ENCODE results near the gene AGRN.

Gene AGRN

DNA sequence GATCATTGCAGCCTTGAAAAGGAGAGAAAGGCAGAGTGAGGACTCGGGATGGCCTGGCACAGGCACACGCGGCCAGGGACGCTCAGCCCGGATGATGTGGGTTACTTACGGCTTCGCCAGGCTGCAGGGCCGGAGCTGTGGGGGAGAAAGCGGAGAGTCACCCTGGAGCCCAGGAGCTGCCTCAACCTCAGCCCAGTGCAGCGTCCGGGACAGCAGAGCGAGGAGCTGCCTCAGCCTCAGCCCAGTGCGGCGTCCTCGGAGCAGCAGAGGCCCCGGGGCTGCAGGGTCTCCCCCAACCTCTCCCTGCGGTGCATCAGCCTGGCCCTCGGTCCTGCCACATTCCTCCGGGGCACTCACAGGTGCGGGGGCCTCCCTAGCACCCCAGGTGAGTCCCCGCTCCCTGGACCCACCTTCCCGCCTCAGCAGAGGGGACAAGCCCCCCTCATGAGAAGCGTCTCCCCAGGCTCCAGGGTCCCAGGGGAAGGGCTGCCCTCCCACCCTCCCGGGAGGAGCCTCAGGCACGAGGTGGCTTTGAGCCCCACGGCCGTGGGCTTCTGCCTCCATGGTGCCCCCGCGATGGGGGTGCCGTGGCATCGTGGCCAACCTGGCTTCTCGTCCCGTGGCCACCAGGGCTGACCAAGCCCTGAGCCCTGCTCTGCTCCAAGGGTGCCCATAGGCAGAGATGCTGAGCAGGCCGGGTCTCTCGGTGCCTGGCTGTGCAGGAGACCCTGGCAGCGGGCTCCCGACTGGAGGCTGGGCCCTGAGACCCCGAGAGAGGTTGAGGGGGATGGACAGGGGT, 64.7 kb downstream of the AGRN start:
- no peak for ATAC-seq
- no peak for TF ChIP-seq ZC3H10 (CRISPR knock-in tag; IDR thresholded peaks at IDR 0.05)
- TF ChIP-seq, protein P1, sequence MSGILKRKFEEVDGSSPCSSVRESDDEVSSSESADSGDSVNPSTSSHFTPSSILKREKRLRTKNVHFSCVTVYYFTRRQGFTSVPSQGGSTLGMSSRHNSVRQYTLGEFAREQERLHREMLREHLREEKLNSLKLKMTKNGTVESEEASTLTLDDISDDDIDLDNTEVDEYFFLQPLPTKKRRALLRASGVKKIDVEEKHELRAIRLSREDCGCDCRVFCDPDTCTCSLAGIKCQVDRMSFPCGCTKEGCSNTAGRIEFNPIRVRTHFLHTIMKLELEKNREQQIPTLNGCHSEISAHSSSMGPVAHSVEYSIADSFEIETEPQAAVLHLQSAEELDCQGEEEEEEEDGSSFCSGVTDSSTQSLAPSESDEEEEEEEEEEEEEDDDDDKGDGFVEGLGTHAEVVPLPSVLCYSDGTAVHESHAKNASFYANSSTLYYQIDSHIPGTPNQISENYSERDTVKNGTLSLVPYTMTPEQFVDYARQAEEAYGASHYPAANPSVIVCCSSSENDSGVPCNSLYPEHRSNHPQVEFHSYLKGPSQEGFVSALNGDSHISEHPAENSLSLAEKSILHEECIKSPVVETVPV (CRISPR knock-in tag; IDR thresholded peaks at IDR 0.05), result no peak
- no peak for TF ChIP-seq OSR1 (CRISPR knock-in tag; IDR thresholded peaks at IDR 0.05)
- no peak for TF ChIP-seq ESRRG (CRISPR knock-in tag; IDR thresholded peaks at IDR 0.05)
- TF ChIP-seq GLIS3 (CRISPR knock-in tag; IDR thresholded peaks at IDR 0.05), result no peak
- no peak for TF ChIP-seq ZNF565 (CRISPR knock-in tag; conservative IDR thresholded peaks at IDR 0.05; ENCODE audit: low read depth)
- TF ChIP-seq ZNF8 (CRISPR knock-in tag; IDR thresholded peaks at IDR 0.05), result no peak

- ATAC-seq, result no peak
- TF ChIP-seq ZNF565 (CRISPR knock-in tag; conservative IDR thresholded peaks at IDR 0.05; ENCODE audit: low read depth), result no peak
- no peak for TF ChIP-seq CSDC2 (CRISPR knock-in tag; IDR thresholded peaks at IDR 0.05)
- TF ChIP-seq ZC3H10 (CRISPR knock-in tag; IDR thresholded peaks at IDR 0.05), result no peak
- TF ChIP-seq ISL1 (CRISPR knock-in tag; IDR thresholded peaks at IDR 0.05), result no peak
- TF ChIP-seq, protein P2, sequence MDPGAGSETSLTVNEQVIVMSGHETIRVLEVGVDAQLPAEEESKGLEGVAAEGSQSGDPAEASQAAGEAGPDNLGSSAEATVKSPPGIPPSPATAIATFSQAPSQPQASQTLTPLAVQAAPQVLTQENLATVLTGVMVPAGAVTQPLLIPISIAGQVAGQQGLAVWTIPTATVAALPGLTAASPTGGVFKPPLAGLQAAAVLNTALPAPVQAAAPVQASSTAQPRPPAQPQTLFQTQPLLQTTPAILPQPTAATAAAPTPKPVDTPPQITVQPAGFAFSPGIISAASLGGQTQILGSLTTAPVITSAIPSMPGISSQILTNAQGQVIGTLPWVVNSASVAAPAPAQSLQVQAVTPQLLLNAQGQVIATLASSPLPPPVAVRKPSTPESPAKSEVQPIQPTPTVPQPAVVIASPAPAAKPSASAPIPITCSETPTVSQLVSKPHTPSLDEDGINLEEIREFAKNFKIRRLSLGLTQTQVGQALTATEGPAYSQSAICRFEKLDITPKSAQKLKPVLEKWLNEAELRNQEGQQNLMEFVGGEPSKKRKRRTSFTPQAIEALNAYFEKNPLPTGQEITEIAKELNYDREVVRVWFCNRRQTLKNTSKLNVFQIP (CRISPR knock-in tag; IDR thresholded peaks at IDR 0.05; ENCODE audit: borderline replicate concordance, low read depth), result no peak
- TF ChIP-seq GLIS3 (CRISPR knock-in tag; IDR thresholded peaks at IDR 0.05), result no peak
Measured at GRCh38 chr1:1085171-1085841, 65.4 kb downstream of the AGRN start.

DNA sequence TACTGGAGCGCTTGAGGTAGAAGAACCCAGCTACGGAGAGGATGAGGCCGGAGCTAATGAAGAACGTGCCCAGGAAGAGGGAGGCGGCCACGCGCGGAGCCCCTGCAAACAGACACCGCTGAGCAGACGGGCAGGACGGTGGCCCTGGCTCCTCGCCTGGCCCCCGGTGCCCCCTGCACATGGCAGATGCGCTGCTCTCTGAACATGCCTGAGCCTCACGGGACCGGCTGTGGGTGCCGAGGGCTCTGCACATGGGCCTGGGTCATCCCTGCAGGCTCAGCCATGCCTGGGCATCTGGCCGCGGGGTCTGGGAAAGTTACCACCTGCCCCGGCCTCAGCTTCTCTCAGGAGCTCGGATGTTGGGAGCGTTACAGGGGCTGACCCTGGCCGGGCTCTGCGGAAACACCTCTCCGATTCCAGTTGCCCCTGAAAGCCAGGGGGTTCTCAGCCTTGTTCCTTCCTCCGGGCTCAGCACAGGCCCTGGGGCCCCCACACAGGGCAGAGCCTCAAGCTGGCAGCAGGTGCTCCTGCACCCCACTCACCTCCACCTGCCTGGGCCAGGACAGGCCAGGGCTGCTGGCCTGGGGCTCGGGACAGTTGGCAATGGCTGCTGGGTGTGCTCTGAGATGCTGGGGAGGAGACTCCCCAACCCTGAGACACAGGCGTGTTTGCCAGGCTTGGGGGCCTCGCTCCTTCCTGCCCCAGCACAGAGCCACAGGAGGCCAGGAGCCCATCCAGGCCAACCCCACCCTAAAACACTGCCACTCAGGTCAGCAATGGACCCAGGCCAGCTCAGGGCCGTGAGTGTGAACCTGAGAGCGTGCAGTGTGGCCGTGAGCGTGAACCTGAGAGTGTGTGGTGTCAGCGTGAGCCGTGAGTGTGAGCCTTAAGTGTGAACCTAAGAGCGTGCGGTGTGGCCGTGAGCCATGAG, 66.3 kb downstream of the AGRN start:
- TF ChIP-seq ZNF8 (CRISPR knock-in tag; IDR thresholded peaks at IDR 0.05) (no peak), ISL1 (CRISPR knock-in tag; IDR thresholded peaks at IDR 0.05) (no peak), TCF4 (CRISPR knock-in tag; IDR thresholded peaks at IDR 0.05; ENCODE audit: borderline replicate concordance) (no peak), ZC3H10 (CRISPR knock-in tag; IDR thresholded peaks at IDR 0.05) (no peak), BACH2 (CRISPR knock-in tag; IDR thresholded peaks at IDR 0.05; ENCODE audit: borderline replicate concordance) (no peak), ESRRG (CRISPR knock-in tag; IDR thresholded peaks at IDR 0.05) (no peak), CSDC2 (CRISPR knock-in tag; IDR thresholded peaks at IDR 0.05) (no peak), ZNF70 (CRISPR knock-in tag; IDR thresholded peaks at IDR 0.05) (no peak), ZNF565 (CRISPR knock-in tag; conservative IDR thresholded peaks at IDR 0.05; ENCODE audit: low read depth) (no peak), PPARA (CRISPR knock-in tag; IDR thresholded peaks at IDR 0.05; ENCODE audit: borderline replicate concordance) (no peak), TOX (CRISPR knock-in tag; IDR thresholded peaks at IDR 0.05; ENCODE audit: borderline replicate concordance) (no peak), GLIS3 (CRISPR knock-in tag; IDR thresholded peaks at IDR 0.05) (no peak), OSR1 (CRISPR knock-in tag; IDR thresholded peaks at IDR 0.05) (no peak), RARB (CRISPR knock-in tag; IDR thresholded peaks at IDR 0.05) (no peak), ARNTL (CRISPR knock-in tag; IDR thresholded peaks at IDR 0.05; ENCODE audit: borderline replicate concordance, low read depth) (no peak)
- TF ChIP-seq, protein P1 (CRISPR knock-in tag; IDR thresholded peaks at IDR 0.05), result no peak
- TF ChIP-seq, protein P2 (CRISPR knock-in tag; IDR thresholded peaks at IDR 0.05; ENCODE audit: borderline replicate concordance, low read depth), result no peak
- TF ChIP-seq, protein P3, sequence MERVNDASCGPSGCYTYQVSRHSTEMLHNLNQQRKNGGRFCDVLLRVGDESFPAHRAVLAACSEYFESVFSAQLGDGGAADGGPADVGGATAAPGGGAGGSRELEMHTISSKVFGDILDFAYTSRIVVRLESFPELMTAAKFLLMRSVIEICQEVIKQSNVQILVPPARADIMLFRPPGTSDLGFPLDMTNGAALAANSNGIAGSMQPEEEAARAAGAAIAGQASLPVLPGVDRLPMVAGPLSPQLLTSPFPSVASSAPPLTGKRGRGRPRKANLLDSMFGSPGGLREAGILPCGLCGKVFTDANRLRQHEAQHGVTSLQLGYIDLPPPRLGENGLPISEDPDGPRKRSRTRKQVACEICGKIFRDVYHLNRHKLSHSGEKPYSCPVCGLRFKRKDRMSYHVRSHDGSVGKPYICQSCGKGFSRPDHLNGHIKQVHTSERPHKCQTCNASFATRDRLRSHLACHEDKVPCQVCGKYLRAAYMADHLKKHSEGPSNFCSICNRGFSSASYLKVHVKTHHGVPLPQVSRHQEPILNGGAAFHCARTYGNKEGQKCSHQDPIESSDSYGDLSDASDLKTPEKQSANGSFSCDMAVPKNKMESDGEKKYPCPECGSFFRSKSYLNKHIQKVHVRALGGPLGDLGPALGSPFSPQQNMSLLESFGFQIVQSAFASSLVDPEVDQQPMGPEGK (CRISPR knock-in tag; IDR thresholded peaks at IDR 0.05; ENCODE audit: borderline replicate concordance), result no peak
- ATAC-seq, result no peak

Data from SK-N-SH treated with all-trans-retinoic acid at 6 μM for 48 hours (cell line).